GM20000 (cell line): ENCODE data around the gene FAM149B1.

ENCODE experiments used
- DNase-seq: peaks from one replicate; pipeline ENCODE4 v3.0.0; 2012; ENCODE audit warnings: low spot score
- CTCF ChIP-seq: IDR thresholded peaks from 2 replicates; pipeline ENCODE4 v1.5.1; 2012; ENCODE audit warnings: mild to moderate bottlenecking, control low read depth; ENCODE audit errors: extremely low read depth, missing control alignments

The FAM149B1 gene

GRCh38 chr10:73289958-73290357 lies 122.0 kb downstream of the FAM149B1 start:
- no peak for TF ChIP-seq CTCF
- no peak for DNase-seq

GRCh38 chr10:73293461-73293860 lies 125.5 kb downstream of the FAM149B1 start:
- TF ChIP-seq CTCF, result no peak
- DNase-seq, result no peak
